GM20431 (cell line): ENCODE data around the gene FAHD2A.
"Not testable (repeated sequence)": the region's sequence is repeated elsewhere in the genome, so short reads cannot be mapped to it uniquely, and the experiment has no call there.

Experiments
- in situ Hi-C: fragments of 300-500 bp; cut with MseI, MboI; formaldehyde crosslinking; loops from one replicate; pipeline ENCODE4 v1.15.0; 2020; ENCODE audit warnings: low sequenced_read_pairs; ENCODE audit not compliant: unreplicated experiment

Gene FAHD2A

GRCh38 chr2:95375532-95376150, 26.9 kb upstream of the FAHD2A start:
- in situ Hi-C loops, result no loop called here

- in situ Hi-C loops, result no loop called here
Observed at GRCh38 chr2:95376311-95377215, 25.9 kb upstream of the FAHD2A start.

- in situ Hi-C loops, result no loop called here
Observed at GRCh38 chr2:95377216-95378123, 25.0 kb upstream of the FAHD2A start.

GRCh38 chr2:95378281-95378680, 24.2 kb upstream of the FAHD2A start:
- in situ Hi-C loops, result not testable (repeated sequence)

GRCh38 chr2:95379371-95379831, 23.1 kb upstream of the FAHD2A start:
- in situ Hi-C loops, result no loop called here

GRCh38 chr2:95380280-95380679, 22.2 kb upstream of the FAHD2A start:
- in situ Hi-C loops, result no loop called here

GRCh38 chr2:95380731-95381130, 21.8 kb upstream of the FAHD2A start:
- in situ Hi-C loops, result no loop called here

GRCh38 chr2:95381212-95382191, 21.0 kb upstream of the FAHD2A start:
- in situ Hi-C loops, result no loop called here

- in situ Hi-C loops, result no loop called here
Observed at GRCh38 chr2:95382192-95382591, 20.3 kb upstream of the FAHD2A start.

- in situ Hi-C loops, result no loop called here
Observed at GRCh38 chr2:95382686-95383634, 19.5 kb upstream of the FAHD2A start.

- in situ Hi-C loops, result no loop called here
Observed at GRCh38 chr2:95383635-95384027, 18.9 kb upstream of the FAHD2A start.

- in situ Hi-C loops, result no loop called here
Observed at GRCh38 chr2:95384854-95385569, 17.5 kb upstream of the FAHD2A start.

GRCh38 chr2:95385570-95385984, 16.9 kb upstream of the FAHD2A start:
- in situ Hi-C loops, result no loop called here

GRCh38 chr2:95386031-95386430, 16.5 kb upstream of the FAHD2A start:
- in situ Hi-C loops, result no loop called here

- in situ Hi-C loops, result no loop called here
Observed at GRCh38 chr2:95387358-95387757, 15.2 kb upstream of the FAHD2A start.

- in situ Hi-C loops, result no loop called here
Observed at GRCh38 chr2:95388091-95388692, 14.3 kb upstream of the FAHD2A start.

GRCh38 chr2:95388856-95389244, 13.7 kb upstream of the FAHD2A start:
- in situ Hi-C loops, result no loop called here
